HCT116 (cell line): ENCODE measurements around the gene PAX2. TPM values are rescaled to one million over a fixed set of nuclear protein-coding genes. Genes with fewer than 3 reads are reported as not detected.

ENCODE experiments used
- ATAC-seq: fragments of 200-7000 bp; cut with Tn5 transposase; 2 replicates; pipeline ENCODE4 v1.9.1; 2020; ENCODE audit warnings: mild to moderate bottlenecking, moderate library complexity
- BruUV-seq: library from RNA; stranded (reverse); fragments of 400-500 nt; replicated peaks from 2 replicates; lab custom pipeline; 2021; lab: Mats Ljungman, UMichigan
- CTCF ChIA-PET: fragments of 300-600 bp; sonication (Branson Sonifier 250); formaldehyde crosslinking; loops from one replicate; lab custom pipeline; 2021; ENCODE audit warnings: antibody characterized with exemption; lab: Charles Lee
- POLR2A ChIA-PET: fragments of 300-600, 350-600 bp; sonication (Branson Sonifier 250); formaldehyde crosslinking; loops from one replicate; lab custom pipeline; 2021; ENCODE audit warnings: antibody characterized with exemption; lab: Charles Lee
- RAD21 ChIA-PET, 2 experiments: fragments of 300-600 bp; sonication (Branson Sonifier 250); formaldehyde crosslinking; loops; one replicate each; lab custom pipeline; 2023; ENCODE audit warnings: low total read pairs in 2 of 2; ENCODE audit not compliant: uncharacterized antibody in 2 of 2, unreplicated experiment in 2 of 2, low non-redundant PET in 1 of 2; lab: Charles Lee
- DNase-seq: peaks from one replicate; pipeline ENCODE4 v3.0.0-alpha.2; 2010; ENCODE audit warnings: low read depth, low spot score
- H2AFZ ChIP-seq: fragments of 200-600 bp; shearing (Covaris generic), sonication (generic); 2 replicates; pipeline ENCODE4 v1.6.1; 2017; ENCODE audit warnings: low read depth, mixed run types, mixed read lengths, antibody characterized with exemption, low read length; ENCODE audit not compliant: poor library complexity, severe bottlenecking
- H3K27ac ChIP-seq: 2 replicates; pipeline ENCODE4 v1.5.1; 2012; ENCODE audit warnings: low read depth, low read length
- H3K27me3 ChIP-seq: fragments of 200-600 bp; sonication (generic); 2 replicates; pipeline ENCODE4 v1.6.1; 2016; ENCODE audit warnings: mixed run types, low read length, mixed read lengths; ENCODE audit not compliant: insufficient read depth
- H3K36me3 ChIP-seq, 2 experiments: fragments of 200-500 bp in 1 of 2; fragments of 200-600 bp in 1 of 2; sonication (Bioruptor generic) in 1 of 2; sonication (generic) in 1 of 2; 2 replicates each; pipeline versions ENCODE4 v1.5.1 to v1.6.1; 2014 to 2016; ENCODE audit warnings: low read length in 2 of 2, inconsistent platforms in 1 of 2, mixed read lengths in 1 of 2, mixed run types in 1 of 2; ENCODE audit not compliant: insufficient read depth in 2 of 2, control insufficient read depth in 1 of 2
- H3K4me1 ChIP-seq, 2 experiments: fragments of 200-600 bp in 1 of 2; sonication (generic) in 1 of 2; 2 replicates each; pipeline versions ENCODE4 v1.5.1 to v1.6.1; 2012 to 2017; ENCODE audit warnings: low read length in 2 of 2, inconsistent platforms in 1 of 2, mild to moderate bottlenecking in 1 of 2, mixed read lengths in 1 of 2, mixed run types in 1 of 2, moderate library complexity in 1 of 2; ENCODE audit not compliant: insufficient read depth in 2 of 2, control insufficient read depth in 1 of 2
- H3K4me2 ChIP-seq: fragments of 200-600 bp; sonication (generic); 2 replicates; pipeline ENCODE4 v1.6.1; 2017; ENCODE audit warnings: mixed run types, low read length, mixed read lengths
- H3K4me3 ChIP-seq, 2 experiments: fragments of 200-600 bp in 1 of 2; sonication (generic) in 1 of 2; replicated peaks in 1 of 2; 2 replicates each; pipeline ENCODE4 v1.5.1; 2011 to 2016; ENCODE audit warnings: low read length in 2 of 2, control low read depth in 1 of 2, low read depth in 1 of 2, mild to moderate bottlenecking in 1 of 2, mixed read lengths in 1 of 2, mixed run types in 1 of 2
- H3K79me2 ChIP-seq: fragments of 200-600 bp; sonication (generic); 2 replicates; pipeline ENCODE4 v1.6.1; 2017; ENCODE audit warnings: mild to moderate bottlenecking, mixed run types, low read length, moderate library complexity, mixed read lengths; ENCODE audit not compliant: insufficient read depth
- H3K9ac ChIP-seq: fragments of 200-600 bp; sonication (generic); 2 replicates; pipeline ENCODE4 v1.6.1; 2016; ENCODE audit warnings: low read length, mixed read lengths
- H3K9me2 ChIP-seq: fragments of 200-600 bp; sonication (generic), shearing (Covaris generic); 2 replicates; pipeline ENCODE4 v1.6.1; 2017; ENCODE audit warnings: mixed run types, mild to moderate bottlenecking, moderate library complexity; ENCODE audit not compliant: insufficient read depth
- H3K9me3 ChIP-seq, 2 experiments: fragments of 200-500 bp in 1 of 2; fragments of 200-600 bp in 1 of 2; sonication (Bioruptor generic) in 1 of 2; sonication (generic) in 1 of 2; 2 replicates each; pipeline ENCODE4 v1.6.1; 2014 to 2017; ENCODE audit warnings: low read length in 2 of 2, mixed read lengths in 2 of 2, inconsistent platforms in 1 of 2, low read depth in 1 of 2, mild to moderate bottlenecking in 1 of 2, mixed run types in 1 of 2, moderate library complexity in 1 of 2; ENCODE audit not compliant: control insufficient read depth in 1 of 2, insufficient read depth in 1 of 2
- H4K20me1 ChIP-seq: fragments of 200-600 bp; sonication (generic), shearing (Covaris generic); 2 replicates; pipeline ENCODE4 v1.6.1; 2017; ENCODE audit warnings: mixed run types, mild to moderate bottlenecking, moderate library complexity; ENCODE audit not compliant: insufficient read depth
- CEBPB ChIP-seq: IDR thresholded peaks from 2 replicates; pipeline ENCODE4 v1.6.1; 2012; ENCODE audit warnings: low read depth
- EGR1 ChIP-seq: IDR thresholded peaks from 2 replicates; pipeline ENCODE4 v1.6.1; 2012; ENCODE audit warnings: low read depth
- ELF1 ChIP-seq: IDR thresholded peaks from 2 replicates; pipeline ENCODE4 v1.6.1; 2012; ENCODE audit warnings: low read depth, borderline replicate concordance
- EZH2phosphoT487 ChIP-seq: fragments of 200-600 bp; IDR thresholded peaks from 2 replicates; pipeline ENCODE4 v1.6.1; 2018; ENCODE audit warnings: antibody characterized with exemption, borderline replicate concordance
- JUND ChIP-seq: IDR thresholded peaks from 2 replicates; pipeline ENCODE4 v1.6.1; 2012
- POLR2A ChIP-seq: IDR thresholded peaks from 2 replicates; pipeline ENCODE4 v1.7.0; 2011; ENCODE audit warnings: borderline replicate concordance; ENCODE audit not compliant: insufficient read depth, insufficient read length; ENCODE audit errors: extremely low read depth
- RAD21 ChIP-seq: IDR thresholded peaks from 2 replicates; pipeline ENCODE4 v1.6.1; 2012; ENCODE audit warnings: low read depth, mild to moderate bottlenecking
- REST ChIP-seq: IDR thresholded peaks from 2 replicates; pipeline ENCODE4 v1.6.1; 2012; ENCODE audit warnings: low read depth
- SIN3A ChIP-seq: IDR thresholded peaks from 2 replicates; pipeline ENCODE4 v1.6.1; 2012; ENCODE audit warnings: low read depth
- SRF ChIP-seq: IDR thresholded peaks from 2 replicates; pipeline ENCODE4 v1.6.1; 2012; ENCODE audit warnings: low read depth
- TCF7L2 ChIP-seq: IDR thresholded peaks from 2 replicates; pipeline ENCODE4 v1.7.0; 2011; ENCODE audit warnings: borderline replicate concordance, inconsistent platforms; ENCODE audit not compliant: insufficient read depth, insufficient read length; ENCODE audit errors: extremely low read depth
- intact Hi-C: fragments of 100-400 bp; cut with micrococcal nuclease; formaldehyde crosslinking; loops from 2 replicates; pipeline ENCODE4 v1.10.0; 2022
- total RNA-seq: library from RNA; stranded (reverse); gene quantifications from one replicate; pipeline ENCODE4 v1.2.1, GENCODE V29; 2021; ENCODE audit not compliant: unreplicated experiment
- TF ChIP-seq, protein P1 (sequence below): IDR thresholded peaks from 2 replicates; pipeline ENCODE4 v1.6.1; 2012

The PAX2 gene
- total RNA-seq, 1 experiment from 2014 or later, result 5.0 TPM

DNA sequence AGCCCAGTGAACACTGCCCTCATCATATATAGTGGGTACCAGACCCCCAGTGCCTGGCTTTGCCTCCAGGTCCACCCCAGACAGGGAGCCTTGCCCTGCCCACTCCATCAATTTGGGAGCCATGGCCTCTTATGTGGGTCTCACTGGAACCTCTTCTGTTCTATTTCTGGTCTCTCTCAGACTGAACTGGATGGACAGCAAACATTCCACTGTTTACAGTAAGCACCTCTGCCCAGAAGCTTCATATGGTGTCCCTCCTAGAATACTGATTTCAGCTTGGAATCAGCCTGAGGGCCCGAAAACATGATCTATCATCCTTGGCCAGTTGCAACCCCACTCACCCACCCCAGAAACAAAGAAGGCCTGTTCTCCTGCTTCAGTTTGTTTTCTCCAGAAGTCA, 86.4 kb downstream of the PAX2 start (continued):
- no peak for TF ChIP-seq RAD21
- TF ChIP-seq SRF, result no peak
- no peak for TF ChIP-seq POLR2A
- TF ChIP-seq, protein P1, sequence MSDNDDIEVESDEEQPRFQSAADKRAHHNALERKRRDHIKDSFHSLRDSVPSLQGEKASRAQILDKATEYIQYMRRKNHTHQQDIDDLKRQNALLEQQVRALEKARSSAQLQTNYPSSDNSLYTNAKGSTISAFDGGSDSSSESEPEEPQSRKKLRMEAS, result no peak
- no peak for TF ChIP-seq CEBPB
- no peak for TF ChIP-seq SIN3A
- no peak for TF ChIP-seq EZH2phosphoT487
- TF ChIP-seq, all 23 proteins: peak for 0

GRCh38 chr10:100835810-100836209, 90.4 kb downstream of the PAX2 start:
- POLR2A ChIA-PET, result no interaction called here
- Histone ChIP-seq H3K4me3 (no peak overlapping the region), H3K4me1 (no peaks in the 10 kb centered on the region), H4K20me1 (no peaks in the 10 kb centered on the region), H3K4me2 (no peak overlapping the region), H3K9ac (no peak overlapping the region), H2AFZ (no peak overlapping the region), H3K27me3 (peaks cover 8% of the 10 kb centered on the region; the same call in 1 of the 2 replicates), H3K27ac (no peak overlapping the region), H3K9me3 (no peaks in the 10 kb centered on the region), H3K36me3 (no peaks in the 10 kb centered on the region), H3K9me2 (no peaks in the 10 kb centered on the region)
- DNase-seq (no peak), ATAC-seq (no peak)
- intact Hi-C loops, result no loop called here
- CTCF ChIA-PET, result no interaction called here
- BruUV-seq, result no TSS peak
- TF ChIP-seq RAD21 (no peak), JUND (no peak), EZH2phosphoT487 (no peak), TCF7L2 (no peak), SIN3A (no peak), REST (no peak), EGR1 (no peak), ELF1 (no peak)
- TF ChIP-seq, protein P1, result no peak
- TF ChIP-seq, all 23 proteins: peak for 0
- H3K79me2 ChIP-seq, result no peaks in the 10 kb centered on the region
- RAD21 ChIA-PET, result no interaction called here
